ENCODE results near the gene TSPEAR.
A peak's percentile ranks its signal among the peaks of the same experiment; 100 is the strongest.
"Not testable (repeated sequence)": the region's sequence is repeated elsewhere in the genome, so short reads cannot be mapped to it uniquely, and the experiment has no call there.

Gene TSPEAR

DNA sequence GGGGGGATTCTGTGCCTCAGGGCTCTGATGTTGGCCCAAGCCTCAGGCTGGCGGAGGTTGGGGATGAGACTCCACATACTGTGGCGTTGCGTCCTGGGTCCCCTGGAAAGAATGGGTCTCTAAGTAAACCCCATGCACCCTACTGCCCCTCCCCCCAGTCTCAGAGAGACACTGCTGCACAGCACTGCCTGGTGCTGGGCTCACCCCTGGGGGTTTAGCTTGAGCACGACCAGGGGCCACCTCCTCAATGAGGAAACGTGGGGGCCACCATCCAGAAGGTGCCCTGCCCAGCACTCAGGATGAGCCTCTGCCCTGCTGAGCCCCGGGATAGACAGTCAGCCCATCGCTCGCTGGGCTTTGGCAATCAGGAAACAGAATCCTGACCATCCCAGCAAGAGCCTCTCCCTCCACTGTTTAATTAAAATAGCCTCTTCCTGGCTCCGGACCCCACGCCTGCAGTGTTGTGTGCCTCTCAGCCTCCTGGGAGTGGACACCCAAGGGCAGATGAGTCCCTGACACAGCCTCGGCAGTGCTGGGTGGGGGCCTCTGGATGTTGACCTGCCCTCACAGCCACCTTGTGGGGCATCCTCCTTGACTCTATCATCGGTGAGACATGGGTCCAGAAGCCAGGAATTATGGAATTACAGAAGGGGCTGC is 141.4 kb downstream of the TSPEAR start:
- peaks cover 16% of the 10 kb centered on the region for H3K9me3 ChIP-seq
- H3K27me3 ChIP-seq, result no peaks in the 10 kb centered on the region
- TF ChIP-seq Cebpa-rat (IDR thresholded peaks at IDR 0.05), result no peak

DNA sequence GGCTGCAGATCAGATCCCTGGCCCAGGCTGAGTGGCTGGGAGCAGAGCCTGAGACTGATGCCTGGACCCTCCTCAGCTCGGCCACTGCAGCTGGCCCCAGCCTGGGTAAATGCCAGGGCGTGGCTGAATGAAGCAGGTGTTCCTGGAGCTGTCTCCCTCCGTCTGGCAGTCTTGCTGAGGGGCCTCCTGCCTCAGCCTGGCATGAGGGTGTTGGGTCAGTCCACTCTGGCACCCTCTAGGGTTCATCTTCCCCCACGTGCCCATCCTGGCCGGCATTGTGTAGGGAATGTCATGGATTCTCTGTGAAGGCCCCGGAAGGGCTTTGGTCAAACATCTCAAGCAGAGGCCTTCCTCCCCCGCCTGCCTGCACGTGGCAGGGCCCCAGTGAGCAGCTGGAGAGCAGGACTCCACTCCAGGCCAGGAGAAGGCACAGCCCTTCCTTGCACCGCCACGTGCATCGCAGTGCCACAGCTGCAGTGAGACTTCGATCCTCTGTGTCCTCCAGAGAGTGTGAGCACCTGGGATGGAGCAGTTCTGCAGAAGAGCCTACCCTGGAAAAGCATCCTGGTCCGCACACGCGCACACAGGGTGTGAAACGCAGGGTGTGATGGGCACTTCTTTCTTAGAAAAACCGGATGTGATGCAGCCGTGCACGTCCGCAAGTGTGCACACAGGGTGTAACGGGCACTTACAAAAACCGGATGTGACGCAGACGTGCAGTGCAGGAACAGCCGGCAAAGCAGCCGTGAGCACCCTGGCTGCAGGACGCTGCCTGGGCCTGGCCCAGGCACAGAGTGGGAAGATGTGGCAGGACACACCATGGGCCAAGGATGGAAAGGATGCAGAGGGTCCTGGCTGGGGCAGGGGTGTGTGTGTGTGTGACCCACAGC is 142.5 kb downstream of the TSPEAR start:
- no peak for TF ChIP-seq Cebpa-rat (IDR thresholded peaks at IDR 0.05)
- peaks cover 18% of the 10 kb centered on the region for H3K9me3 ChIP-seq
- no peak overlapping the region for H3K4me3 ChIP-seq
- H3K4me1 ChIP-seq, result peaks cover 5% of the 10 kb centered on the region
- no peak overlapping the region for H3K4me2 ChIP-seq
- H3K9ac ChIP-seq, result no peak overlapping the region
- no peak overlapping the region for H3K27ac ChIP-seq
- H3K27me3 ChIP-seq, result no peaks in the 10 kb centered on the region
- no peaks in the 10 kb centered on the region for H3K36me3 ChIP-seq
- H4K20me1 ChIP-seq, result no peaks in the 10 kb centered on the region

More for the DNA sequence above, 141.4 kb downstream of the TSPEAR start:
- H3K36me3 ChIP-seq, result no peaks in the 10 kb centered on the region
- H3K27ac ChIP-seq, result no peak overlapping the region
- H3K4me1 ChIP-seq, result peaks cover 5% of the 10 kb centered on the region
- no peak overlapping the region for H3K4me2 ChIP-seq
- H3K4me3 ChIP-seq, result no peak overlapping the region
- H3K9ac ChIP-seq, result no peak overlapping the region
- no peaks in the 10 kb centered on the region for H4K20me1 ChIP-seq

DNA sequence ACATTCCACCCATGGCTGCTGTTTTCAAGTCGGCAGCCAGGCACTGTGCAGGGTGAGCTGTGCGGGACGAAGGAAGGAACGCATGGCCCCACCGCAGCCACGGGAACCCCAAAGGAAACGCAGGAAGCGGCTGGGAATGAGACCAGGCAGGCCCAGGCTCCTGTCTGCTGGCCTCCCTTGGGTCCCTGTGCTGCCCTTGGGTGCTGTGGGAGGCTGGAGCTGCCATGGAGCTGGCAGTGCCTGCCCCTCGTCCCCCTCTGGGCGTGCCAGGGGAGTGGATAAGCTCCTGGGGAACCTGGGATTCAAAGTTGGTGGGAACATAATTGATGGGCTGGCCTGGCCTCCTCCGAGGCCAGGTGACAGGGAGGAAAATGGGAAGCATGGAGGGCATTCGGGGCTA is 143.1 kb downstream of the TSPEAR start:
- Histone ChIP-seq H3K4me2 (no peak overlapping the region), H3K9me3 (peaks cover 19% of the 10 kb centered on the region), H3K27ac (no peak overlapping the region), H3K27me3 (no peaks in the 10 kb centered on the region), H4K20me1 (no peaks in the 10 kb centered on the region), H3K36me3 (no peaks in the 10 kb centered on the region), H3K4me3 (no peak overlapping the region), H3K4me1 (peaks cover 5% of the 10 kb centered on the region), H3K9ac (no peak overlapping the region)
- TF ChIP-seq Cebpa-rat (IDR thresholded peaks at IDR 0.05), result no peak

DNA sequence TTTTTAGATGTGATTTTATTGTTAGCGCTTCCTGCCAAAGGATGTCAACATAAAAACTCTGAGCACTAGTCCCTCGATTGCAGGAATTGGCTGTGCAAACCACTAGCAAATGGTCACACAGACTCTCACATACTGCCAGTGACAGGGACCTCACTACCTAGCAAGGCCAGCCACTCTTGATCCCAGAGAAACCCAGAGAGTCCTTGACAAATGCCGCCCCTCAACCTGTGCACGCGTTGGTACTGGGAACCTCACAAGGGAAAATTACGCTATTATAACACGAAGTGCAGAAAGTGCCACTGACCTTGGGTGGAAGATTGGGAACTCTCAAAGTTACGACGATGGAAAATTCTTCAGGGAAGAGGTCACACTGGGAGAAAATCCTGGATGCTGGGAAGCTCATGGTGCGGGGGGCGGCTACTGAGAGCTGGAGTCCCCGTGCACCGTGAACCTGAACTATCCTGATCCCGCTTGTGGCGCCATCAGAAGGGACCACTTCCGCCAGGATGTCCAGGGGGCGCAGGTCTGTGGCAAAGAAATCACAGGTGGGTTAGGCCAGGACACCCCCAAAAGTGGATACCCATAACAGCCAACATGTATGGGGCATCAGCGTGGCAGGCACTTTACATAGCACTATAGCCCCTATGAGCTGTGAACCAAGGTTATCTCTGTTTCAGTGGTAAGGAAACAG is 143.7 kb downstream of the TSPEAR start:
- no peak overlapping the region for H3K4me2 ChIP-seq
- H3K9me3 ChIP-seq, result peaks cover 19% of the 10 kb centered on the region
- peaks cover 5% of the 10 kb centered on the region for H3K4me1 ChIP-seq
- H3K4me3 ChIP-seq, result no peak overlapping the region
- no peak overlapping the region for H3K9ac ChIP-seq
- no peaks in the 10 kb centered on the region for H4K20me1 ChIP-seq
- H3K27ac ChIP-seq, result no peak overlapping the region
- no peaks in the 10 kb centered on the region for H3K27me3 ChIP-seq
- no peaks in the 10 kb centered on the region for H3K36me3 ChIP-seq
- TF ChIP-seq Cebpa-rat (IDR thresholded peaks at IDR 0.05), result no peak

DNA sequence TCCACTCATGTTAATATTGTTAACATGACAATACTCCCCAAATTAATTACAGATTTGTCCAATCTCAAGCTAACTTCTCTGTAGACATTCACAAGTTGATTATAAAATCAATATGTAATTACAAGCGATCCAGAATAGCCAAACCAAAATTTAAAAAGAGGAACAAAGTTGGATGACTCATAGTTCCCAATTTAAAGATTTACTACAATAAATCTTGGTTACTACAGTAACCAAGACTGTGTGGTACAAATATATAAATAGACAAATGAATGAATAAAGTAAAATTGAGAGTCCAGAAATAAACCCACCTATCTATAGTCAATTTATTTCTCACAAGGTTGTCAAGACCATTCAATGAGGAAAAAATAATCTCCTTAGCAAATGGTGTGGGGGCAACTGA is 145.0 kb downstream of the TSPEAR start:
- Histone ChIP-seq H3K4me3 (no peak overlapping the region), H3K9ac (no peak overlapping the region), H3K4me1 (peaks cover 5% of the 10 kb centered on the region), H3K27ac (no peak overlapping the region), H3K9me3 (peaks cover 13% of the 10 kb centered on the region), H3K4me2 (no peak overlapping the region), H3K36me3 (no peaks in the 10 kb centered on the region), H3K27me3 (no peaks in the 10 kb centered on the region), H4K20me1 (no peaks in the 10 kb centered on the region)
- no peak for TF ChIP-seq Cebpa-rat (IDR thresholded peaks at IDR 0.05)

DNA sequence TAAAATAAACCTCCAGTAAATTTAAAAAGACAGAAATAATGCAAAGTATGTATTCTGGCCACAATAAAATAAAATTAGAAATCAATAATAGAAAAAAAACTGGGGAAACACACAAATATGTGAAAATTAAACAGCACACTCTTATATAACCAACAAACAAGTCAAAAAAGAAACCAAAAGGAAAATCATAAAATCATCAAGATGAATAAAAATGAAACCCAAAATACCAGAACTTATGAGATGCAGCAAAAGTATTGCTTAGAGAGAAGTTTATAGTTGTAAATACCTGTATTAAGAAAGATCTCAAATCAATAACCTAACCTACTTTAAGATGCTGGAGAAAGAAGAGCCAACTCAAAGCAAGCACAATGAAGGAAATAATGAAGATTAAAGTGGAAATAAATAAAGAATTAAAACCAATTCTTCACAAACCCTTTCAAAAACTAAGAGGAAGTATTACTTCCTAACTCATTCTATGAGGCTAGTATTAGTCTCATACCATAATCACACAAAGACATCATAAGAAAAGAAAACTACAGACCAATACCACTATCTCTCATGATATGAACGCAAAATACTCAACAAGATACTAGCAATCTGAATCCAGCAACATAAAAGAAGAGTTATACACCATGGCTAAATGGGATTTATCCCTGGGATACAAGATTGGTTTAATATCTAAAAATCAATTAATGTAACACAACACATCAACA is 146.3 kb downstream of the TSPEAR start:
- Histone ChIP-seq H4K20me1 (no peaks in the 10 kb centered on the region), H3K4me3 (no peak overlapping the region), H3K4me1 (peaks cover 5% of the 10 kb centered on the region), H3K36me3 (no peaks in the 10 kb centered on the region), H3K9ac (no peak overlapping the region), H3K27ac (no peak overlapping the region), H3K9me3 (peaks cover 9% of the 10 kb centered on the region), H3K4me2 (no peak overlapping the region), H3K27me3 (no peaks in the 10 kb centered on the region)
- no peak for TF ChIP-seq Cebpa-rat (IDR thresholded peaks at IDR 0.05)

DNA sequence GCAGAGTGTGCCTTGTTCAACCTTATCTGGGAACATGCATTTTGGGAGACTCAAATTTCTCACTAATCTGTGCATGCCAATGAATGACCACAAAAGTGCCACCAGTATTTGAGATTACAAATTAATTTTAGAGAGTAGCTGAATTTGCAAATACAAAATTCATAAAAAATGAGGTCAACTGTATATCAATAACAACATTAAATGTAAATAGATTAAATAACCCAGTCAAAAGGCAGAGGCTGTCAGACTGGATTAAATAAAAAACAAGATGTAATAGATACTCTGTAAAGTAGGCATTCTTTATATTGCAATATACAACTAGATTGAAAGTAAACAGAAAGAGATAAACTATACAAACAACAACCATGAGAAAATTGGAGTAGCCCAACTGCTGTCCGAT is 147.3 kb downstream of the TSPEAR start:
- H3K9me3 ChIP-seq, result peaks cover 18% of the 10 kb centered on the region
- no peak overlapping the region for H3K9ac ChIP-seq
- H3K36me3 ChIP-seq, result no peaks in the 10 kb centered on the region
- TF ChIP-seq Cebpa-rat (IDR thresholded peaks at IDR 0.05), result no peak
- no peak overlapping the region for H3K4me2 ChIP-seq
- no peaks in the 10 kb centered on the region for H4K20me1 ChIP-seq
- no peak overlapping the region for H3K27ac ChIP-seq
- no peaks in the 10 kb centered on the region for H3K27me3 ChIP-seq
- H3K4me1 ChIP-seq, result peaks cover 5% of the 10 kb centered on the region
- H3K4me3 ChIP-seq, result no peak overlapping the region

DNA sequence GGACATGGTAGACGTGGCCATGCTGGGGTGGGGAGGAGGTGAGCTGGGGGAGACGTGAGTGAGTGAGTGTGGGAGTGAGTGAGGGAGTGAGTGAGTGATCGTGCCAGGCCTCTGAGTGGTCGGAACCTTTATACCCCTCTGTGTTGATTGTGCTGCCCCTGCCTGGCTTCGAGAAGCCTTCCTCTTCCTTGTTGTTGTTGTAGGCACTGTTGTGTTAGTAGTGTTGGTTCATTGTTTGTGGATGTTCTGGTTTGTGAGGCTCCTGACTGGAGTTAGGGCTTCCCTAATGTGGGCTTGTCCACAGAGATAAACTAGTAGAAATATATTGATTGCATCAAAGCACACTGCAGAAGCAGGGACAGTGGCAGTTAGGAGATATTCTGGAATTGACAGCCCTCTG is 152.7 kb downstream of the TSPEAR start, which contains the start of gene KRTAP10-3:
KRTAP10-3 (minus strand) TSS at position 101 of the 400 bp plus-strand sequence; CDS start at position 21, 80 bp downstream.
- peaks cover 42% of the 10 kb centered on the region for H3K4me1 ChIP-seq
- H3K9ac ChIP-seq, result no peak within 1 kb of the TSS
- H4K20me1 ChIP-seq, result no peaks in the 10 kb centered on the region
- no peaks in the 10 kb centered on the region for H3K36me3 ChIP-seq
- no peak within 1 kb of the TSS; the same call in 1 of the 2 replicates for H3K4me2 ChIP-seq
- H3K27ac ChIP-seq, result 0 out of 2 replicates have a peak within 1 kb of the TSS, but pooled peaks have one; percentile 6
- no peak within 1 kb of the TSS for H3K4me3 ChIP-seq
- H3K9me3 ChIP-seq, result peaks cover 17% of the 10 kb centered on the region
- TF ChIP-seq Cebpa-rat (IDR thresholded peaks at IDR 0.05), result no peak
- H3K27me3 ChIP-seq, result no peaks in the 10 kb centered on the region

DNA sequence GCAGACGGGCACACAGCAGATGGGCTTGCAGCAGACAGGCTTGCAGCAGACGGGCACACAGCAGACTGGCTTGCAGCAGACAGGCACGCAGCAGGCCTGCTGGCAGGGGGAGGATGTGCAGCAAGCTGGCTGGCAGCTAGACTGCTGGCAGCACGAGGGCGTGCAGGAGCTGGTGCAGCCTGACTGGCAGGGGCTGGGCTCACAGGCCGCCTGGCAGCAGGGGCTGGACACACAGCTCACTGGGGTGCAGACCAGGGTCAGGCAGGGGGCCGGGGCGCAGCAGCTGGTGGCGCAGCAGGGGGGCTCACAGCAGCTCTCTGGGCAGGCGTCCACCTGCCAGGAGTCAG is 153.1 kb downstream of the TSPEAR start:
- not testable (repeated sequence) for H3K27ac ChIP-seq, H4K20me1 ChIP-seq, H3K4me3 ChIP-seq, H3K9ac ChIP-seq, H3K36me3 ChIP-seq, H3K4me2 ChIP-seq, H3K27me3 ChIP-seq
- Histone ChIP-seq H3K4me1 (peaks cover 42% of the 10 kb centered on the region), H3K9me3 (peaks cover 17% of the 10 kb centered on the region)

All from BLaER1 (cell line).